ENCODE data around the gene AKT1S1.

AKT1S1 gene

DNA sequence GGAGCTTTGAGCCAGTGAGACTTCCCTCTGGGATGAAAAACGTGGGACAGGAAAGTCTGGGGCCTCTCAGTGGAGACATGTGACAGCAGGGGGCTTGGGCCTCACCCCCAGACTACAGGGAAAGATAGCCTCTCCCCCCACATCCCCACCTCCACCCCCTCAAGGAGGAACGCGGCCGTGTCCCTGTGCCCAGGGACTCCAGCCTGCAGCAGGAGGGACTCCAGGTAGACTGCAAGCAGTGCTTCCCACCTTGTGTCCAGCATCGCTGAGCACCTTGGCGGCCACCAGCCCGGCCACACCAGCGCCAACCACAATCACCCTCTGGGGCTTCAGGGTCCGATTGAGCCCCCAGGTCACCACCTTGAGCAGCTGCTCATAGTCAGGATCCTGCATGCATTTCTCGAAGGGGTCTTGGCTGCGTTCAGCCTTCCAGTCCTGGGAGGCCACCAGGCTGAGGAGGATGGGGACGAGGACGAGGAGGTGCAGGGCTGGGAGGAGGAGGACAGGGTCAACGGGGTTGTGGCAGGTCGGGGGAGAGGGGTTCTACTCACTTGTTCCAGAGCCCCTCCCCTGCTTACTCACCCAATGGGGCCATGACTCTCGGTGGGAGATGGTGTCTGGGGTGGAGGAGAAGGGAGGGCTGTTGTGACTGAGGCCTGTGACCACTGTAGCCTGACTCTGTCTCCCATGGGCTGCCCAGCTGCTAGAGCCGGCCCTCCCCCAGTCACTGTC, 18.6 kb upstream of the AKT1S1 start:
- Histone ChIP-seq H3K9me3 (ENCODE audit: severe bottlenecking) (no peaks in the 10 kb centered on the region), H3K4me3 (ENCODE audit: low read depth, low read length) (no peak overlapping the region), H3K36me3 (no peaks in the 10 kb centered on the region), H3K27ac (no peak overlapping the region), H3K27me3 (ENCODE audit: insufficient read depth, low read depth, severe bottlenecking) (no peaks in the 10 kb centered on the region)
- no peak for DNase-seq
- TF ChIP-seq, protein P1, sequence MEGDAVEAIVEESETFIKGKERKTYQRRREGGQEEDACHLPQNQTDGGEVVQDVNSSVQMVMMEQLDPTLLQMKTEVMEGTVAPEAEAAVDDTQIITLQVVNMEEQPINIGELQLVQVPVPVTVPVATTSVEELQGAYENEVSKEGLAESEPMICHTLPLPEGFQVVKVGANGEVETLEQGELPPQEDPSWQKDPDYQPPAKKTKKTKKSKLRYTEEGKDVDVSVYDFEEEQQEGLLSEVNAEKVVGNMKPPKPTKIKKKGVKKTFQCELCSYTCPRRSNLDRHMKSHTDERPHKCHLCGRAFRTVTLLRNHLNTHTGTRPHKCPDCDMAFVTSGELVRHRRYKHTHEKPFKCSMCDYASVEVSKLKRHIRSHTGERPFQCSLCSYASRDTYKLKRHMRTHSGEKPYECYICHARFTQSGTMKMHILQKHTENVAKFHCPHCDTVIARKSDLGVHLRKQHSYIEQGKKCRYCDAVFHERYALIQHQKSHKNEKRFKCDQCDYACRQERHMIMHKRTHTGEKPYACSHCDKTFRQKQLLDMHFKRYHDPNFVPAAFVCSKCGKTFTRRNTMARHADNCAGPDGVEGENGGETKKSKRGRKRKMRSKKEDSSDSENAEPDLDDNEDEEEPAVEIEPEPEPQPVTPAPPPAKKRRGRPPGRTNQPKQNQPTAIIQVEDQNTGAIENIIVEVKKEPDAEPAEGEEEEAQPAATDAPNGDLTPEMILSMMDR (IDR thresholded peaks at IDR 0.05; ENCODE audit: low read depth, low read length): no peak

DNA sequence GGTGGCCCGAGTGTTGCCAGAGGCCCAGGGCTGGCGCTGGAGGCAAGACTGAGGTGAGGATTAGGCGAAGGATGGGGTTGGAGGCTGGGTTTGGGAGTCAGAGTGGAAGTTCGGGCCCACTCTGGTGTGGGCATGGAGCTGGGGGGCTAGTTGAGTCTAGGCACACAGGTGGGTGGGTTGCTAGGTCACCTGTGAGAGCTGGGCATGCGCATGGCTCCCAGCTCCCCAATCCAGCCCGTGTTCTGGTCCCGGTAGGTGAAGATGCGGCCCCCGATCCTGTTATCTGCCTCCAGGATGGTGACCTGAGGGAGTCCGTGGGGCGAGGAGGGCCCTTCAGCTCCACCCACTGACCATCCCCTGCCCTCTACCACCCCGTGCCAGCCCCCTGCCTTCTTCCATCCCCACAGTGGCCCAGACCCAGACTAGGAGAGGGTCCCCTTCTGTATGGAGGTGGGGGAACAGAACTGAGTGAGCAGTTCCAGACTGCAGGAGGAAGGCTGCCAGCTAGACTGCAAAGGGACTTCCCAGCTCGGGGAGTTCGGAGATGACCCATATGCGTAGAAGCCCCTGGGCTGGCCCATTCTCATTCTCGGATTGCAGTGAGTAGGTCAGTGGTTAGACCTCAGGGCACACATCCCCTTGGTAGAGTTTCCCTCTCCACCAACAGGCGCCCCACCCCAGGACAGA, 17.9 kb upstream of the AKT1S1 start:
- TF ChIP-seq, protein P1 (IDR thresholded peaks at IDR 0.05; ENCODE audit: low read depth, low read length): no peak
- H3K36me3 ChIP-seq: no peaks in the 10 kb centered on the region
- no peak for DNase-seq
- no peaks in the 10 kb centered on the region for H3K27me3 ChIP-seq (ENCODE audit: insufficient read depth, low read depth, severe bottlenecking)
- H3K4me3 ChIP-seq (ENCODE audit: low read depth, low read length): no peak overlapping the region
- H3K27ac ChIP-seq: no peak overlapping the region
- no peaks in the 10 kb centered on the region for H3K9me3 ChIP-seq (ENCODE audit: severe bottlenecking)

DNA sequence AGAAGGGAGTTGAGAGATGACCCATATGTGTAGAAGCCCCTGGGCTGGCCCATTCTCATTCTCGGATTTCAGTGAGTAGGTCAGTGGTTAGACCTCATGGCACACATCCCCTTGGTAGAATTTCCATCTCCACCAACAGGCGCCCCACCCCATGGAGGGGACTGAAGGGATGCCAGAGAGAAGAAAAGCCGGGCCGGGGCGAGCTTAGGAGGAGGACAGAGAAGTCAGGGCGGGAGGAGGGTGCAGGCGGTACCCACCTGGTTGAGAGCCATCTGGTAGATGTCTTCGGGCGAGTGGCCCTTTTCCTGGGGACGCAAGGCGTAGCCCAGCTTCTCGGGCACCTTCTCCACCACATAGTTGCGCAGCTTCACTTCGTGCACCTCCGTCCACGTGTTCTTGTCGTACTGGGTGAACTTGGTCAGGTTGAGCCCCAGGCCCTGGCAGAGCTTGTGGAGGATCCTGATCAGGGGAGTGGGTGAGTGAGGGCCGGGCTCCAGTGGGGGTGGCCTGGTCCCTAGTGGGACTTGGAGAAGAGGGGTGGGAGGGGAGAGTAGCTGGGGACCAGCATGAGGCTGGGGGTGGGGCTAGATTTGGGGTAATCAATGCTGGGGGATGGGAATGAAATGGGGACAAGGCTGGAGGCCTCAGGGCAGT, 17.0 kb upstream of the AKT1S1 start:
- Histone ChIP-seq H3K4me3 (ENCODE audit: low read depth, low read length) (no peak overlapping the region), H3K27ac (no peak overlapping the region), H3K9me3 (ENCODE audit: severe bottlenecking) (no peaks in the 10 kb centered on the region), H3K27me3 (ENCODE audit: insufficient read depth, low read depth, severe bottlenecking) (no peaks in the 10 kb centered on the region), H3K36me3 (no peaks in the 10 kb centered on the region)
- DNase-seq: no peak
- TF ChIP-seq, protein P1 (IDR thresholded peaks at IDR 0.05; ENCODE audit: low read depth, low read length): no peak

DNA sequence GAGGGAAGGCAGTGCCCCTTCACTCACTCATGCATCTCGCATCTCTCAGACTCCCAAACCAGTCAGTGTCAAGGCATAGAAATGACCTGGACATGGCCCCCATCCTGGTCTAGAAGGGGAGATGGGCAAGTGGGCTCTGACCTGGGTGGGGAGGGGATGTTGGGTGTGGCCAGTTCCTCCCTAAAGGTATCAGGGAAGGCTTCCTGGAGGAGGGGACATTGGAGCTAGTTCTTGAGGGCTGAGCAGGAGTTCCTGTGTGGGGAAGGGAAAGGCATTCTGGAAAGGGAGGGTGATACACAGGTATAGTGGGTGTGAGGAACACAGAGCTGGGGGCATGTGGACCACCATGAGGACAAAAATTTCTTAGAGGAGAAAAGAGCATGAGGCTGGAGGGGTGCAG, 15.6 kb upstream of the AKT1S1 start:
- no peak for DNase-seq
- Histone ChIP-seq H3K9me3 (ENCODE audit: severe bottlenecking) (no peaks in the 10 kb centered on the region), H3K4me3 (ENCODE audit: low read depth, low read length) (no peak overlapping the region), H3K27me3 (ENCODE audit: insufficient read depth, low read depth, severe bottlenecking) (no peaks in the 10 kb centered on the region), H3K36me3 (no peaks in the 10 kb centered on the region), H3K27ac (no peak overlapping the region)
- TF ChIP-seq, protein P1 (IDR thresholded peaks at IDR 0.05; ENCODE audit: low read depth, low read length): no peak

DNA sequence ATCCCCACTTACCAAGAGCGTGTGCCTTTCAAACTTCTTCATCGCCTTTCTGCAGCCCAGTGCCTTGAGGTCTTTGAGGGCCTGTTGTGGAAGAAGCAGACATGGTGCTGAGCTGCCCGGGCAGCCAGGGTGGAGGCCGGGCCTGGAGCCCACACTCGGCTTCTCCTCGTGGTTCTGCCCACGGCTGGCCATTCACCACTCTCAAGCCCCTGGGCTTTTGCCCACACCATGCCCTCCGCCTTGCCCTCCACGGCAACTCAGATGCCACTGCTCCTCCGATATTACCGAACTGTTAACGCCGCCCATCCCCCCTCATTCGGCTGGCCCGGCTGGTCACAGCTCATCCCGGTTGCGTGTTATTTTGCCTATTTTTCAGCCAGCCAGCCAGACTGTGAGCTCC, 14.2 kb upstream of the AKT1S1 start:
- TF ChIP-seq, protein P1 (IDR thresholded peaks at IDR 0.05; ENCODE audit: low read depth, low read length): no peak
- no peaks in the 10 kb centered on the region for H3K9me3 ChIP-seq (ENCODE audit: severe bottlenecking)
- no peak overlapping the region for H3K27ac ChIP-seq

More for the DNA sequence above, 14.2 kb upstream of the AKT1S1 start:
- H3K4me3 ChIP-seq (ENCODE audit: low read depth, low read length): no peak overlapping the region
- DNase-seq: no peak
- H3K27me3 ChIP-seq (ENCODE audit: insufficient read depth, low read depth, severe bottlenecking): no peaks in the 10 kb centered on the region
- H3K36me3 ChIP-seq: no peaks in the 10 kb centered on the region
